Gastrocnemius medialis (tissue), 4 donors: ENCODE data around the gene SERPINB2. TPM values are rescaled to one million over a fixed set of nuclear protein-coding genes. Genes with fewer than 3 reads are reported as not detected.

Experiments used
- ATAC-seq, 2 donors: fragments of 150-250 bp; one replicate each; pipeline ENCODE4 v1.9.1; 2016
- DNase-seq, 2 donors: peaks; one replicate each; pipeline ENCODE4 v3.0.0-alpha.2; 2019
- H3K27ac ChIP-seq, 4 donors: fragments of 200-600 bp; sonication (generic); 1 replicate in 1 of 4; 2 replicates in 3 of 4; pipeline ENCODE4 v1.5.1; 2016 to 2018; ENCODE audit warnings: mild to moderate bottlenecking in 2 of 4, moderate library complexity in 1 of 4
- H3K27me3 ChIP-seq, 3 donors: fragments of 200-600 bp; sonication (generic) in 2 of 3; 1 replicate in 1 of 3; 2 replicates in 2 of 3; pipeline versions ENCODE4 v1.5.1 to v1.6.0; 2016 to 2019; ENCODE audit warnings: mild to moderate bottlenecking in 1 of 3, moderate library complexity in 1 of 3
- H3K36me3 ChIP-seq, 2 donors: fragments of 200-600 bp; sonication (generic) in 1 of 2; one replicate each; pipeline ENCODE4 v1.5.1; 2017 to 2018
- H3K4me1 ChIP-seq, 2 donors: fragments of 200-600 bp; sonication (generic) in 1 of 2; one replicate each; pipeline ENCODE4 v1.5.1; 2016 to 2017; ENCODE audit warnings: mild to moderate bottlenecking in 2 of 2
- H3K4me3 ChIP-seq, 4 donors: fragments of 200-600 bp; sonication (generic) in 3 of 4; 1 replicate in 1 of 4; 2 replicates in 3 of 4; pipeline ENCODE4 v1.5.1; 2016 to 2019; ENCODE audit warnings: mild to moderate bottlenecking in 2 of 4
- H3K9me3 ChIP-seq, 3 donors: fragments of 200-600 bp; sonication (generic) in 2 of 3; 1 replicate in 1 of 3; 2 replicates in 2 of 3; pipeline ENCODE4 v1.5.1; 2016 to 2019
- POLR2A ChIP-seq, 2 donors: fragments of 450-650 bp; IDR thresholded peaks; one replicate each; pipeline ENCODE4 v1.6.1; 2017; ENCODE audit warnings: antibody characterized with exemption in 2 of 2, mild to moderate bottlenecking in 2 of 2, moderate library complexity in 2 of 2
- in situ Hi-C, 4 donors: fragments of 200-750 bp; cut with MboI; loops; one replicate each; pipeline versions ENCODE4 v1.15.0 to v1.8.0; 2017; ENCODE audit warnings: low sequenced_read_pairs in 4 of 4
- intact Hi-C: fragments of 100-400 bp; cut with DNase I; formaldehyde crosslinking; loops from one replicate; pipeline ENCODE4 v1.15.1; 2023; ENCODE audit warnings: low total_unique reads
- total RNA-seq, 4 donors: library from RNA; depleted of rRNA; stranded (reverse); fragments of >200 nt; gene quantifications; one replicate each; pipeline versions ENCODE4 v1.1.0 to v1.2.3, GENCODE V29; 2016
- TF ChIP-seq, protein P1 (sequence below), 5 experiments: fragments of 450-650 bp in 3 of 5; fragments of 200-600 bp in 2 of 5; sonication (generic) in 2 of 5; IDR thresholded peaks in 4 of 5; conservative IDR thresholded peaks in 1 of 5; 1 replicate in 4 of 5; 2 replicates in 1 of 5; pipeline ENCODE4 v1.5.1; 2016 to 2019; ENCODE audit warnings: antibody characterized with exemption in 5 of 5, mild to moderate bottlenecking in 3 of 5, moderate library complexity in 3 of 5

SERPINB2 gene
- total RNA-seq, 4 donors from 2014 or later = not detected

DNA sequence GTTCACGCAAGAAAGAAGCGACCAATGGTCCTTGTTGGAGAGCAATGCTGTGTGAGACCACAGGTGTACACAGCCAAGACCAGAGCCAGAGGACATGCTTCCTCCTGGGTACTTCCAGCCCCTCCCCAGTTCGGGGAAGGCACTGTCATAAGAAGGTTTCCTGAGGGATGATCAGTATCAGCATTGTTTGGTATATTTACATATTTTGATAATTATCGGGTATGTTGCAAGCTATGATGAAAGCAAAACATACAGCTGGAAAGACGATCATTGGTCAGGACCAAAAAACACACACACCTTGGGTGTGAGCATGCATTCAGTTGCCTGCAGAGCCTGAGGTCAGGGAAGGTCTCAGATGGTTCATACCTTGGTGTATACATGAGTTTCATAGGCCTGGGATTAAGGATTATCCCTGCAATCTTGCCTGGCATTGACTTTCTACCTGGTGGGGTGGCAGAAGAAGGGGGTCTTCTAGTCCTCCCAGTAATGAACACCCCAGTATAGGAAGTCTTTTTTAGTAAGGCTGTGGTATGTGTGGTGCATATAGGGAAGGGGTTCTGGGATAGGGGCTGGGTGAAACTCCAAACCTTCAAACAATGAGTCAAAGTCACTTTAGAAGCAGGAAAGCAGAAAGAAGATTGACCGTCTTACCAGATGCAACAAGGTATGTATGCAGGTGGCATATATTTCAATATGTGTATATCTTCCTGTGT, 2.9 kb downstream of the SERPINB2 start:
- in situ Hi-C loops (no loop called here), intact Hi-C loops (no loop called here)
- no peaks in the 10 kb centered on the region for H3K9me3 ChIP-seq
- H3K36me3 ChIP-seq = no peaks in the 10 kb centered on the region
- no peak for TF ChIP-seq POLR2A (IDR thresholded peaks at IDR 0.05)
- TF ChIP-seq, protein P1, sequence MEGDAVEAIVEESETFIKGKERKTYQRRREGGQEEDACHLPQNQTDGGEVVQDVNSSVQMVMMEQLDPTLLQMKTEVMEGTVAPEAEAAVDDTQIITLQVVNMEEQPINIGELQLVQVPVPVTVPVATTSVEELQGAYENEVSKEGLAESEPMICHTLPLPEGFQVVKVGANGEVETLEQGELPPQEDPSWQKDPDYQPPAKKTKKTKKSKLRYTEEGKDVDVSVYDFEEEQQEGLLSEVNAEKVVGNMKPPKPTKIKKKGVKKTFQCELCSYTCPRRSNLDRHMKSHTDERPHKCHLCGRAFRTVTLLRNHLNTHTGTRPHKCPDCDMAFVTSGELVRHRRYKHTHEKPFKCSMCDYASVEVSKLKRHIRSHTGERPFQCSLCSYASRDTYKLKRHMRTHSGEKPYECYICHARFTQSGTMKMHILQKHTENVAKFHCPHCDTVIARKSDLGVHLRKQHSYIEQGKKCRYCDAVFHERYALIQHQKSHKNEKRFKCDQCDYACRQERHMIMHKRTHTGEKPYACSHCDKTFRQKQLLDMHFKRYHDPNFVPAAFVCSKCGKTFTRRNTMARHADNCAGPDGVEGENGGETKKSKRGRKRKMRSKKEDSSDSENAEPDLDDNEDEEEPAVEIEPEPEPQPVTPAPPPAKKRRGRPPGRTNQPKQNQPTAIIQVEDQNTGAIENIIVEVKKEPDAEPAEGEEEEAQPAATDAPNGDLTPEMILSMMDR (IDR thresholded peaks at IDR 0.05 in 4 of 5, conservative IDR thresholded peaks at IDR 0.05 in 1 of 5) = no peak
- no peaks in the 10 kb centered on the region for H3K27me3 ChIP-seq
- H3K4me3 ChIP-seq = no peak overlapping the region
- no peak overlapping the region for H3K27ac ChIP-seq
- H3K4me1 ChIP-seq = no peaks in the 10 kb centered on the region
- no peak for ATAC-seq
- DNase-seq = no peak

DNA sequence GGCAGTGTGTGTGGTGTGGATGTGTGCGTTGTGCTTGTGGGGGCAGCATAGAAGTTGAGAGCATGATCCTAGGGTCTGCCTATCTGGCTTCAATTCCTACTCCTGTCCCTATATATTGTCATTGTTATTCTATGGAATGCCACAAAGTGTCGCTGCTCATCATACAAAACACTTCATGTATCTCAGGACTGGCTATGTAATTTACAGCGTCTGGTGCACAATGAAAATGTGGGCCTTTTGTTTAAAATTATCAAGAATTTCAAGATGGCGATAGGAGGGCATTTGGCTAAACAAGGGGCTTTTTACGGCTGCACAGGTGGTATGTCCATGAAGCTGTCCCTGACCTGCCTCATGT, 3.4 kb downstream of the SERPINB2 start:
- TF ChIP-seq, protein P1 (IDR thresholded peaks at IDR 0.05 in 4 of 5, conservative IDR thresholded peaks at IDR 0.05 in 1 of 5) = no peak
- TF ChIP-seq POLR2A (IDR thresholded peaks at IDR 0.05) = no peak
- Histone ChIP-seq H3K36me3 (no peaks in the 10 kb centered on the region), H3K27ac (no peak overlapping the region), H3K27me3 (no peaks in the 10 kb centered on the region), H3K9me3 (no peaks in the 10 kb centered on the region), H3K4me3 (no peak overlapping the region), H3K4me1 (no peaks in the 10 kb centered on the region)
- ATAC-seq (no peak), DNase-seq (no peak)
- intact Hi-C loops = no loop called here
- in situ Hi-C loops = no loop called here

DNA sequence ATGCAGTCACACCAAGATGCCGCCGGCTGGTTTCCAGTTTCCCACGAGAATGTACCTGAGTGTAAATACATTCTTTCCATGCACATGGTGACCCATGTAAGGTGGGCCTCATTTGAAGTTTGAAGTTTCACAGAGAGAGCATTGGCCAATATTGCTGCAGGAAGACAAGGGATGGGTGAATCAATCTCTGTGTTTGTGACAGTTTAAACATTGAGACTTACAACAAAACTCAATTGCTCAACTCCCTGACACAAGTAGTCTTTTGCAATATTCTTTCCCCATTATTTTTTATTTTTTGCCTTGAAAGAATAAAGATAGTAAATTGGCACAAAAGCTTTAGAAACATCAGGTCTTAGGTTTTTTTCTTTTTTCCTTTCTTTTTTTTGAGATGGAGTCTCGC, 5.1 kb downstream of the SERPINB2 start:
- in situ Hi-C loops = no loop called here
- Histone ChIP-seq H3K36me3 (no peaks in the 10 kb centered on the region), H3K4me3 (no peak overlapping the region), H3K27me3 (no peaks in the 10 kb centered on the region), H3K27ac (no peak overlapping the region), H3K4me1 (no peaks in the 10 kb centered on the region), H3K9me3 (no peaks in the 10 kb centered on the region)
- ATAC-seq (no peak), DNase-seq (no peak)
- intact Hi-C loops = no loop called here
- TF ChIP-seq, protein P1 (IDR thresholded peaks at IDR 0.05 in 4 of 5, conservative IDR thresholded peaks at IDR 0.05 in 1 of 5) = no peak
- TF ChIP-seq POLR2A (IDR thresholded peaks at IDR 0.05) = no peak

DNA sequence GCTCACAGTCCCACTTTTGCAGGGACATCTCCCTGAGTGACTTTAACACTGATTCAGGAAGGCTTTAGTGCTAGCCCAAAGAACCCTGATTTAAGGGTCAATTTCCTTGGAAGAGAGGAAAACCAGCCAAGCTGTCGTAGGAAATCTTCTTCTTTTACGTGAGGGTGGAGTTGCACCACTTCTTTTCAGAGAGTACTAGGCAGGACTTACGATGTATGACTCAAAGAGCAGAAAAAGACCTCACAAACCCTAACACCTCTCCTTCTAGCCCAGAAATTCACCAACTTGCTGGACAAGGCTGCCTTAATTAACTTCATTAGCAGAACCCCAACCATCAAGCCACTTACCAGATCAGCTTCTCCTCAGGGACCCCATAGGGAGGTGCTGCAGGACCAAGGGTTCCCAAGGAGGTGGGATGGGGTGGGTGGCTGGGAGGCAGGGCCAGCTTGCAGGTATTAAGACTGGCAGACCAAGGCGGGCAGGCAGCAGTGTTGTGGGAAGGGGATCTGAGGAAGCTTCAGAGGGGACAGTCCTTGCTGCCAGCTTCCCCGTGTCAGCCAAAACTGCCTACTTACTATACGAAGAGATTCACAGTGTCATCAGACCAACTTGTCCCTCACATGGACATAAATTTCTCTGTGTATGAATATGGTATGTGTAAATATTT, 6.7 kb downstream of the SERPINB2 start:
- ATAC-seq (no peak), DNase-seq (no peak)
- H3K4me3 ChIP-seq = no peak overlapping the region
- no peaks in the 10 kb centered on the region for H3K9me3 ChIP-seq
- no peaks in the 10 kb centered on the region for H3K27me3 ChIP-seq
- in situ Hi-C loops = no loop called here
- intact Hi-C loops = no loop called here
- H3K27ac ChIP-seq = no peak overlapping the region
- H3K36me3 ChIP-seq = no peaks in the 10 kb centered on the region
- no peak for TF ChIP-seq POLR2A (IDR thresholded peaks at IDR 0.05)
- TF ChIP-seq, protein P1 (IDR thresholded peaks at IDR 0.05 in 4 of 5, conservative IDR thresholded peaks at IDR 0.05 in 1 of 5) = no peak
- H3K4me1 ChIP-seq = no peaks in the 10 kb centered on the region
